MCF 10A (cell line): Measurements from ENCODE around the gene HAUS1. TPM values are rescaled to one million over a fixed set of nuclear protein-coding genes. Genes with fewer than 3 reads are reported as not detected.

Source experiments
- BruUV-seq: library from RNA; stranded (reverse); fragments of 400-500 nt; replicated peaks from 2 replicates; lab custom pipeline; 2021; lab: Mats Ljungman, UMichigan
- CTCF ChIA-PET: fragments of 300-600 bp; sonication (Branson Sonifier 250); formaldehyde crosslinking; extraction: SDS; loops from one replicate; lab custom pipeline; 2021; ENCODE audit warnings: antibody characterized with exemption, inconsistent platforms; lab: Yijun Ruan, JAX
- POLR2A ChIA-PET: fragments of 300-600, 350-650 bp; sonication (Branson Sonifier 250); formaldehyde crosslinking; extraction: SDS; loops from one replicate; lab custom pipeline; 2020; ENCODE audit warnings: antibody characterized with exemption, inconsistent platforms; lab: Yijun Ruan, JAX
- DNase-seq: peaks from one replicate; pipeline ENCODE4 v3.0.0-alpha.2; 2018; ENCODE audit not compliant: unreplicated experiment
- H3K27ac Mint-ChIP-seq: one replicate; pipeline ENCODE4 v1.8.0; 2022; ENCODE audit warnings: mild to moderate bottlenecking, low read depth, mixed read lengths; ENCODE audit not compliant: unreplicated experiment
- H3K27me3 Mint-ChIP-seq: one replicate; pipeline ENCODE4 v1.8.0; 2022; ENCODE audit warnings: mixed read lengths; ENCODE audit not compliant: insufficient read depth, unreplicated experiment
- H3K36me3 Mint-ChIP-seq: one replicate; pipeline ENCODE4 v1.8.0; 2022; ENCODE audit warnings: mild to moderate bottlenecking, moderate library complexity, mixed read lengths; ENCODE audit not compliant: insufficient read depth, unreplicated experiment
- H3K4me1 Mint-ChIP-seq: one replicate; pipeline ENCODE4 v1.8.0; 2022; ENCODE audit warnings: mixed read lengths; ENCODE audit not compliant: insufficient read depth, unreplicated experiment
- H3K4me3 Mint-ChIP-seq: one replicate; pipeline ENCODE4 v1.8.0; 2022; ENCODE audit warnings: mild to moderate bottlenecking, moderate library complexity, mixed read lengths; ENCODE audit not compliant: unreplicated experiment
- H3K9me3 Mint-ChIP-seq: one replicate; pipeline ENCODE4 v1.8.0; 2022; ENCODE audit warnings: mixed read lengths; ENCODE audit not compliant: unreplicated experiment
- CTCF ChIP-seq: fragments of 200-600 bp; IDR thresholded peaks from one replicate; pipeline ENCODE4 v1.8.0; 2022; ENCODE audit warnings: antibody characterized with exemption, mild to moderate bottlenecking; ENCODE audit not compliant: unreplicated experiment
- intact Hi-C: fragments of 100-400 bp; cut with micrococcal nuclease; formaldehyde crosslinking; loops from 2 replicates; pipeline ENCODE4 v1.14.1; 2022
- total RNA-seq: library from RNA; stranded (reverse); gene quantifications from 2 replicates; pipeline ENCODE4 v1.2.3, GENCODE V29; 2022

HAUS1 gene
- total RNA-seq, 1 experiment from 2014 or later, result 21.6 TPM

DNA sequence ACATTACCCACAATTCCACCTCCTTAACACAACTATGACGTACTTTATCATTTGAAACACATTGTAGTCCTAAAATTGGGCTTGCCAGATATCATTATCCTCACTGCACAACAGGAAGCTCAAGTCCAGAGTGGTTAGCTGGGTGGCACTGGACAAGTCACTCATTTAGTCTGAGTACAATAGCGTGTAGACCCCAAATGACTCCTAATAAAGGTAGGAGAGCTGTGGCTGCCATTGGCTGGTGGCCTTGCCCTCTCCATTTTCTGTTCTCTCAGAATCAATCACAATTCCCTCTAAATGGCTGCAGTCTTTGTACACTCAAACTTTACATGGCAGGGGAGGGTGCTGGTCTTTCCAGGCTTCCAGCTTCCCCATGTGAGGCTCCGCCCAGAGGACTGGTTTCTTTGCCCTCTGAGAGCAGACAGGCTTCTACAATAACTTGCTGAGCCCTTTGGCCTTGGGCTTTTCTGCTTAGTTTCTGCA lies 43.8 kb upstream of the HAUS1 start:
- BruUV-seq, result no TSS peak
- TF ChIP-seq CTCF, result no peak
- no peak overlapping the region for H3K4me3 Mint-ChIP-seq
- peaks cover 20% of the 10 kb centered on the region for H3K4me1 Mint-ChIP-seq
- no peak for DNase-seq
- ChIA-PET CTCF (interaction anchor here (1.9 kb wide), 1 partner anchor 13 kb away, joined by 10 read pairs; no protein-coding TSS in a partner anchor), POLR2A (interaction anchor here (0.7 to 2.1 kb wide), 2 partner anchors 11 to 110 kb away, joined by 3 to 5 read pairs; partner anchors contain the start of gene PSTPIP2)
- H3K27ac Mint-ChIP-seq, result no peak overlapping the region
- intact Hi-C loops, result no loop called here
- H3K27me3 Mint-ChIP-seq, result no peaks in the 10 kb centered on the region
- H3K9me3 Mint-ChIP-seq, result no peaks in the 10 kb centered on the region
- peaks cover 13% of the 10 kb centered on the region for H3K36me3 Mint-ChIP-seq

DNA sequence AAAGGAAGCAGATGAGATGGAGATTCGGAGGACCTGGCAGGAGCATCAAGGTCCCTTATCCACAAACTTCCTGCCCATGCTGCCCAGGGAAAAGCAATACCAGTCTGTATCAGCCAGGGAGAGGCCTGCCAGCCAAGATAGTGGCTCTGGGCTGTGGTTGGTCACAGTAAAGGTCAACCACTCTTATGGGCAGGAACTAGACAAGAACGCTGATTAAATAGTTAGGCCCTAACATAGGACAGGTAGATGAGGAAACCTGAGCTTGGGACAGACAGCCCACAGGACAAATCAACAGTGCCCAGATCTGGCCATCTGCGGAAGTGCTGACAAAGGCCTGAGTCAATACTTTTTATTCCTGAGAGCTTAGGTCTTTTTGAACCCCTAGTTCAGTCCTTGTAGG lies 42.8 kb upstream of the HAUS1 start:
- H3K4me1 Mint-ChIP-seq, result peaks cover 11% of the 10 kb centered on the region
- H3K4me3 Mint-ChIP-seq, result no peak overlapping the region
- POLR2A ChIA-PET, result interaction anchor here (0.7 to 2.2 kb wide), 6 partner anchors 8 to 139 kb away, joined by 3 to 8 read pairs (median 4); partner anchors contain the start of gene PSTPIP2
- no peak for TF ChIP-seq CTCF
- H3K27me3 Mint-ChIP-seq, result no peaks in the 10 kb centered on the region
- BruUV-seq, result no TSS peak
- H3K9me3 Mint-ChIP-seq, result no peaks in the 10 kb centered on the region
- peak overlapping the region; percentile 27 for H3K27ac Mint-ChIP-seq
- no peak for DNase-seq
- CTCF ChIA-PET, result interaction anchor here (0.6 to 1.9 kb wide), 3 partner anchors 12 to 409 kb away, joined by 3 to 10 read pairs (median 3); no protein-coding TSS in a partner anchor
- H3K36me3 Mint-ChIP-seq, result peaks cover 13% of the 10 kb centered on the region
- intact Hi-C loops, result no loop called here

GRCh38 chr18:46061796-46062195 lies 42.4 kb upstream of the HAUS1 start:
- intact Hi-C loops, result no loop called here
- ChIA-PET CTCF (interaction anchor here (0.6 to 1.9 kb wide), 3 partner anchors 11 to 409 kb away, joined by 3 to 10 read pairs (median 3); no protein-coding TSS in a partner anchor), POLR2A (interaction anchor here (0.7 to 2.2 kb wide), 5 partner anchors 8 to 140 kb away, joined by 3 to 8 read pairs (median 4); partner anchors contain the start of gene PSTPIP2)
- peak overlapping the region; percentile 27 for H3K27ac Mint-ChIP-seq
- H3K4me3 Mint-ChIP-seq, result no peak overlapping the region
- BruUV-seq, result no TSS peak
- H3K4me1 Mint-ChIP-seq, result peaks cover 10% of the 10 kb centered on the region
- no peak for DNase-seq
- no peak for TF ChIP-seq CTCF
- H3K27me3 Mint-ChIP-seq, result no peaks in the 10 kb centered on the region
- H3K9me3 Mint-ChIP-seq, result no peaks in the 10 kb centered on the region
- H3K36me3 Mint-ChIP-seq, result peaks cover 17% of the 10 kb centered on the region

GRCh38 chr18:46062781-46063180 lies 41.4 kb upstream of the HAUS1 start:
- POLR2A ChIA-PET, result interaction anchor here (1.0 to 2.2 kb wide), 2 partner anchors 11 to 35 kb away, joined by 3 to 8 read pairs; no protein-coding TSS in a partner anchor
- H3K27ac Mint-ChIP-seq, result peak overlapping the region; percentile 31
- DNase-seq, result peak; percentile 87
- TF ChIP-seq CTCF, result no peak
- intact Hi-C loops, result no loop called here
- H3K9me3 Mint-ChIP-seq, result no peaks in the 10 kb centered on the region
- H3K4me1 Mint-ChIP-seq, result peaks cover 10% of the 10 kb centered on the region
- no peak overlapping the region for H3K4me3 Mint-ChIP-seq
- peaks cover 19% of the 10 kb centered on the region for H3K36me3 Mint-ChIP-seq
- no peaks in the 10 kb centered on the region for H3K27me3 Mint-ChIP-seq
- CTCF ChIA-PET, result interaction anchor here (1.2 kb wide), 1 partner anchor 38 kb away, joined by 3 read pairs; no protein-coding TSS in a partner anchor
- BruUV-seq, result no TSS peak
